ENCODE measurements around the gene OSBPL2. TPM values are rescaled to one million over a fixed set of nuclear protein-coding genes. Genes with fewer than 3 reads are reported as not detected.

OSBPL2 gene
- total RNA-seq, 2 experiments from 2014 or later, result 23.6 to 24.3 TPM

DNA sequence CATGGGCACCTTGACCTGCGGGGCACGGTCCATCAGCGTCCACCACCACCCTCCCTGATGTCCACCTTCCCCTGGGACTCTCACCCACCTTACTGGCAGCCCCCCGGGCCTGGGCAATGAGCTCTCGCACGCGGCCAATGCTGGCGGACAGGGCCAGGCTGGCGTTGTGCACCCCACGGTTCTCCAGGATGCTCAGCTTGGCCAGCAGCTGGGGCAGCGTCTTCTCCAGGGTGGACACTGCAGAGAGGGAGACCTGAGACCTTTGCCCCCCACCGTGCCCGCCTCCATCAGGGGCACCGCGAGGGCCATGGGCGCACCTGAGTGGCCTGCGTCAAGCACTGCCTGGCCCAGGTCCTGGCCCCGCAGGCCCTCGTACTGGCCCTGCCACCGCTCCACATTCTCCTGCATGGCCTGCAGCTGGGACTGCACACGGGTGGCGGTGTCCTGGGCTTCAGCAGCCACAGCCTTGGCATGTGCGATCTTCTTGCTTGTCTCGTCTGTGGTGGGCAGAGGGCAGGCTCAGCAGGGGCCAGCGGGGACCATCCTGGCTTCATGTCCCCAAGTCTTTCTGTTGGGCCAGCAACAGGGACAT lies 76.5 kb downstream of the OSBPL2 start:
- CTCF ChIA-PET, result no interaction called here
- no peaks in the 10 kb centered on the region for H3K9me3 Mint-ChIP-seq
- H3K4me3 Mint-ChIP-seq, result no peak overlapping the region
- no peak for DNase-seq
- no peaks in the 10 kb centered on the region for H3K36me3 Mint-ChIP-seq (ENCODE audit: low read depth)
- no peak overlapping the region for H3K27ac Mint-ChIP-seq
- intact Hi-C loops (cut with micrococcal nuclease), result no loop called here
- no peaks in the 10 kb centered on the region for H3K27me3 Mint-ChIP-seq
- no peak for ATAC-seq
- no peaks in the 10 kb centered on the region for H3K4me1 Mint-ChIP-seq (ENCODE audit: low read depth)
- POLR2A ChIA-PET, result interaction anchor here (0.6 to 1.2 kb wide), 3 partner anchors 8 to 12 kb away, joined by 3 to 4 read pairs (median 3); partner anchors contain the start of gene ADRM1
- TF ChIP-seq, protein P1, sequence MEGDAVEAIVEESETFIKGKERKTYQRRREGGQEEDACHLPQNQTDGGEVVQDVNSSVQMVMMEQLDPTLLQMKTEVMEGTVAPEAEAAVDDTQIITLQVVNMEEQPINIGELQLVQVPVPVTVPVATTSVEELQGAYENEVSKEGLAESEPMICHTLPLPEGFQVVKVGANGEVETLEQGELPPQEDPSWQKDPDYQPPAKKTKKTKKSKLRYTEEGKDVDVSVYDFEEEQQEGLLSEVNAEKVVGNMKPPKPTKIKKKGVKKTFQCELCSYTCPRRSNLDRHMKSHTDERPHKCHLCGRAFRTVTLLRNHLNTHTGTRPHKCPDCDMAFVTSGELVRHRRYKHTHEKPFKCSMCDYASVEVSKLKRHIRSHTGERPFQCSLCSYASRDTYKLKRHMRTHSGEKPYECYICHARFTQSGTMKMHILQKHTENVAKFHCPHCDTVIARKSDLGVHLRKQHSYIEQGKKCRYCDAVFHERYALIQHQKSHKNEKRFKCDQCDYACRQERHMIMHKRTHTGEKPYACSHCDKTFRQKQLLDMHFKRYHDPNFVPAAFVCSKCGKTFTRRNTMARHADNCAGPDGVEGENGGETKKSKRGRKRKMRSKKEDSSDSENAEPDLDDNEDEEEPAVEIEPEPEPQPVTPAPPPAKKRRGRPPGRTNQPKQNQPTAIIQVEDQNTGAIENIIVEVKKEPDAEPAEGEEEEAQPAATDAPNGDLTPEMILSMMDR (IDR thresholded peaks at IDR 0.05), result no peak

GRCh38 chr20:62315773-62316172 lies 77.5 kb downstream of the OSBPL2 start:
- Mint-ChIP-seq H3K4me3 (no peak overlapping the region), H3K4me1 (ENCODE audit: low read depth) (no peaks in the 10 kb centered on the region), H3K9me3 (no peaks in the 10 kb centered on the region), H3K27me3 (no peaks in the 10 kb centered on the region), H3K36me3 (ENCODE audit: low read depth) (no peaks in the 10 kb centered on the region), H3K27ac (no peak overlapping the region)
- ATAC-seq, result no peak
- CTCF ChIA-PET, result no interaction called here
- intact Hi-C loops (cut with micrococcal nuclease), result no loop called here
- TF ChIP-seq, protein P1 (IDR thresholded peaks at IDR 0.05), result no peak
- DNase-seq, result no peak
- POLR2A ChIA-PET, result interaction anchor here (1.2 to 1.5 kb wide), 2 partner anchors 13 to 133 kb away, joined by 3 to 4 read pairs; partner anchors contain the start of genes ADRM1 and MTG2

DNA sequence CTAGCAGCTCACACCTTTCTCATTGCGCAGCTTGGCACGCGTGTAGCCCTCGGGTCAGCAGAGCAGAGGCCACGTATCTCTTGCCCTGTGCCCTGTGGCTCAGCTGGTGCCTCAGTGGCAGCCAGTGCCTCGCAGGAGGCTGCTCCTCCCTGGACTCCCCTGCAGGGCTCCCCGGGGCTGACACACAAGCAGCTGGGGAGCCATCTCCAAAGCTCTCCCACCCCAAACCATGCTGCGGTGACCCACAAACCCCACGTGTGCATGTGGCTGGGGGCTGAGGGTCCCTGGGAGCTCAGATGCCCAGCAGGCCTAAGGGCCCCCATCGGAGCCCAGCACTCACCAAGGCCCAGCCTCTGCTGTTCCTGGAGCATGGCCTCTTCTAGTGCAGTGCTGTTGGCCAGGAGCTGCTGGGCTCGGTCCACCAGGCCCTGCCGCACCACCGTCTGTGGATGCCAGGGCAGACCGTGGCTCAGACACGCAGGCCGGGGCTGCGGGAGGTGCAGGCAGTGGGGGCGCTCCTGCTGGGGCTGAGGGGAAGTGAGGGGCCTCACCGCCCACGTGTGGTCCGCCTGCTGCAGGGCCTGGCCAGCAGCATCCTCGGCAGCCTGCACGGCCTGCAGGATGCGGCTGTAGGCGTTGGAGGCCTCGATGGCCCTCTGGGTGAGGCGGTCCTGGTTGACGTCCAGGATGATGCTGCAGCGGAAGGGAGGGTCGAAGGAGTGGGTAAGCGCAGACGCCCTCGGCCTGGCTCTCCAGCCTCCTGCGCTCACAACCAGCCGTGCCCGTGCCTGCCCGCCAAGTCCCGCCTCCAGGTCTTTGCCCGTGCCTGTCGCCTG lies 78.2 kb downstream of the OSBPL2 start:
- TF ChIP-seq, protein P1 (IDR thresholded peaks at IDR 0.05), result no peak
- no peaks in the 10 kb centered on the region for H3K9me3 Mint-ChIP-seq
- no peaks in the 10 kb centered on the region for H3K27me3 Mint-ChIP-seq
- no peaks in the 10 kb centered on the region for H3K36me3 Mint-ChIP-seq (ENCODE audit: low read depth)
- H3K4me1 Mint-ChIP-seq (ENCODE audit: low read depth), result no peaks in the 10 kb centered on the region
- no peak overlapping the region for H3K4me3 Mint-ChIP-seq
- ChIA-PET CTCF (no interaction called here), POLR2A (interaction anchor here (1.2 to 1.5 kb wide), 2 partner anchors 14 to 134 kb away, joined by 3 to 4 read pairs; partner anchors contain the start of genes ADRM1 and MTG2)
- no peak overlapping the region for H3K27ac Mint-ChIP-seq
- no peak for ATAC-seq
- intact Hi-C loops (cut with micrococcal nuclease), result no loop called here
- DNase-seq, result no peak

DNA sequence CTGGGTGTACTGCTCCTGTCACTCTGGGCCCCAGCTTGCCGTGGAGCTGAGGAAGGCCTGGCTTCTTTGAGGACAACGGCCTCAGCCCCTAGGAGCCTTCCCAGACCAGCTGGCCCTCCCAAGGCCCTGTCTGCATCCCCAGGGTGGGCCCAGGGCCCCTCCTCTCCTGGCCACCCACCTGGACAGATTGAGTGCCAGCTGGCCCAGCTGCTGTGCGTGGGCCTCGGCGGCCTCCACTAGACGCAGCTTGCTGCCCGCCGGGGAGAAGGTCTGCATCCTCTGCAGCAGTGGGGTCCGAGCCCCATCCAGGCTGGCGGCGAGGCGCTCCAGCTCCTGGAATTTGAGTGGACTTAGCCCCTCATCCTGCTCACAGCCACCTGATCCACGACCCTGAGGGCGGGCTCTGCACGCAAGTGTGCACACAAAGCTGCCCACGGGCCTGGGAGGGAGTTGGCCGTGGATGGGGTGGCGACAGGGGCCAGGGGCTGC lies 78.9 kb downstream of the OSBPL2 start:
- no peaks in the 10 kb centered on the region for H3K27me3 Mint-ChIP-seq
- H3K4me3 Mint-ChIP-seq, result no peak overlapping the region
- POLR2A ChIA-PET, result interaction anchor here (1.5 kb wide), 1 partner anchor 134 kb away, joined by 3 read pairs; the partner anchor contains the start of gene MTG2
- no peak for ATAC-seq
- CTCF ChIA-PET, result no interaction called here
- DNase-seq, result no peak
- H3K9me3 Mint-ChIP-seq, result no peaks in the 10 kb centered on the region
- H3K36me3 Mint-ChIP-seq (ENCODE audit: low read depth), result no peaks in the 10 kb centered on the region
- no peak overlapping the region for H3K27ac Mint-ChIP-seq
- TF ChIP-seq, protein P1 (IDR thresholded peaks at IDR 0.05), result no peak
- intact Hi-C loops (cut with micrococcal nuclease), result no loop called here
- no peaks in the 10 kb centered on the region for H3K4me1 Mint-ChIP-seq (ENCODE audit: low read depth)

Data from activated CD8-positive, alpha-beta T cell treated with anti-CD3 and anti-CD28 coated beads for 36 hours (primary cell).